Adipocyte (in vitro differentiated cells): ENCODE measurements around the gene HMGCS1.
"Not testable (repeated sequence)": the region's sequence is repeated elsewhere in the genome, so short reads cannot be mapped to it uniquely, and the experiment has no call there.

Experiments
- DNase-seq: peaks from one replicate; pipeline ENCODE4 v3.0.0-alpha.2; 2015; ENCODE audit warnings: low read depth
- H3K27me3 ChIP-seq: replicated peaks from 2 replicates; pipeline ENCODE4 v1.7.0; 2013; ENCODE audit warnings: mild to moderate bottlenecking, low read length, moderate library complexity; ENCODE audit not compliant: control insufficient read depth, insufficient read depth
- H3K36me3 ChIP-seq: 2 replicates; pipeline ENCODE4 v1.7.0; 2013; ENCODE audit warnings: low read length, mild to moderate bottlenecking, moderate library complexity; ENCODE audit not compliant: control insufficient read depth, insufficient read depth, severe bottlenecking
- H3K4me1 ChIP-seq: 2 replicates; pipeline ENCODE4 v1.7.0; 2013; ENCODE audit warnings: mild to moderate bottlenecking, low read length, moderate library complexity; ENCODE audit not compliant: control insufficient read depth, insufficient read depth
- H3K4me3 ChIP-seq: 2 replicates; pipeline ENCODE4 v1.7.0; 2013; ENCODE audit warnings: mild to moderate bottlenecking, low read length, moderate library complexity
- H3K9ac ChIP-seq: 2 replicates; pipeline ENCODE4 v1.7.0; 2013; ENCODE audit warnings: mild to moderate bottlenecking, low read length, moderate library complexity
- H3K9me3 ChIP-seq: 2 replicates; pipeline ENCODE4 v1.7.0; 2013; ENCODE audit warnings: mild to moderate bottlenecking, low read length, moderate library complexity; ENCODE audit not compliant: control insufficient read depth

HMGCS1 gene

DNA sequence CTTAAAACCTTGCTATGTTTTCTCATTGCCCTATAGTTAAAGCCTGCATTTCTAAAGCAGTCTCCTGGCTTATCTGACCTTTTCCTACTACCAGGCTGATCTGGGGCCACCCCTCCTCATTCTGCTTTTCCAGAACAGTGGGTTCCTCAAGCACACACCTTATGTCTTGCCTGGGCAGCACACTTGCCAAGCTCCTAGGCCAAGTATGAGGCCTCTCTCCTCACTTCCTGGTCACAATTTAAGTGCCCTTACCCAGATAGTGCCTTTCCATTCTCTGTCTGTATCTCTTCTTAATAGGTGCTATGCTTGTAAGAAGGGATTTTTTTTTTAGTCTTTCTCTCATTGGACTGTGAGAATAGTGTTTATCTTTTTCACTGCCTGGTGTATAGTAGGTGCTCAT lies 39.7 kb downstream of the HMGCS1 start:
- DNase-seq, result no peak
- H3K9me3 ChIP-seq, result peaks cover 3% of the 10 kb centered on the region
- H3K4me1 ChIP-seq, result no peaks in the 10 kb centered on the region
- H3K36me3 ChIP-seq, result no peaks in the 10 kb centered on the region
- H3K4me3 ChIP-seq, result no peak overlapping the region
- H3K27me3 ChIP-seq, result no peaks in the 10 kb centered on the region
- no peak overlapping the region for H3K9ac ChIP-seq

DNA sequence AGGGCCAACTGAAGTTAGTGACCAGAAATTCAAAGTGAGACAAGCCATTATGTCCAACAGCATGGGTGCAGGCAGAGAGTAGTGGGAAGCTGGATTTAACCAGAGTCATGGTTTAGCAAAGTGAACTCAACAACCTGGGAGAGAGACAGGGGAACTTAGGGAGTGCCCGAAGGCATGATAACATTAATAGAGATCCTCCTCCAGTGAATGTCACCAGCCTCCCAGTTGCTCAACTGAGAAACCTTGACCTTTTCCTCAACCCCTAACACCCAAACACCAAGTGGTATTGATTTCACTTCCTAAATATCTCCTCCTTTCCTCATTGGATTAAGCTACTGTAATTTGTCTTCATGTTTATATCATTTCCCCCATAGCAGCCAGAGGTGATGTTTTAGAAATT lies 42.6 kb downstream of the HMGCS1 start:
- Histone ChIP-seq H3K27me3 (no peaks in the 10 kb centered on the region), H3K4me3 (no peak overlapping the region), H3K4me1 (no peaks in the 10 kb centered on the region), H3K36me3 (no peaks in the 10 kb centered on the region), H3K9me3 (peaks cover 14% of the 10 kb centered on the region), H3K9ac (no peak overlapping the region)
- no peak for DNase-seq

DNA sequence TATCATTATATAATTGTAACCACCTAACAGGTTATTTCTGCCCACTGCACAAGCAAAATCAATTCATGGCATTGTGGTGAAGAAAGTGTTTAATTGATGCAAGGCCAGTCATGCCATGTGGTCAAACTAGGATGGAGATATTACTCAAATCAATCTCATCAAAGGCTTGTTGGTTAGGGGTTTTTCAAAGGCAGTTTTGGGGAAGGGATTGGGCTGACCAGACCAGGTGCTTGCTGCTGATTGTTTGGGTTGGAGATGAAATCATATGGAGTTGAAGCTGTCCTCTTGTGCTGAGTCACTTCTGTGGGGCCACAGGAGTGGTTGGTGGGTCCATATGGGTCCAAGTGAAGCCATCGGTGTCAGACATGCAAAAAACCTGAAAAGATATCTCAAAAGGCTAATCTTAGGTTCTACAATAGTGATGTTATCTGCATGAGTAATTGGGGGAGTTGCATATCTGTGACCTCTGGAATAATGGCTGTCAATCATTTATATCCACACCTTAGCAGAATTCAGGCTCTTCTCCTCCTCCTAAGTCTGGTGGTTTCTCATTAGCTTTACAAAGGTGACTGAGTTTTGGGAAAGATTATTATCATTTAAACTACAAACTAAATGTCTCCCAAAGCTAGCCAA lies 44.9 kb downstream of the HMGCS1 start:
- no peak for DNase-seq
- H3K4me3 ChIP-seq, result no peak overlapping the region

DNA sequence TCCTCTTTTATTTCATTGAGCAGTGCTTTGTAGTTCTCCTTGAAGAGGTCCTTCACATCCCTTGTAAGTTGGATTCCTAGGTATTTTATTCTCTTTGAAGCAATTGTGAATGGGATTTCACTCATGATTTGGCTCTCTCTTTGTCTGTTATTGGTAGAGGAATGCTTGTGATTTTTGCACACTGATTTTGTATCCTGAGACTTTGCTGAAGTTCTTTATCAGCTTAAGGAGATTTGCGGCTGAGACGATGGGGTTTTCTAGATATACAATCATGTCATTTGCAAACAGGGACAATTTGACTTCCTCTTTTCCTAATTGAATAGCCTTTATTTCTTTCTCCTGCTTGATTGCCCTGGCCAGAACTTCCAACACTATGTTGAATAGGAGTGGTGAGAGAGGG lies 50.9 kb downstream of the HMGCS1 start:
- H3K4me3 ChIP-seq, H3K4me1 ChIP-seq, H3K9ac ChIP-seq, H3K27me3 ChIP-seq, DNase-seq, H3K36me3 ChIP-seq: not testable (repeated sequence)
- peaks cover 13% of the 10 kb centered on the region for H3K9me3 ChIP-seq

More for the DNA sequence above, 44.9 kb downstream of the HMGCS1 start:
- H3K9me3 ChIP-seq, result peaks cover 14% of the 10 kb centered on the region
- H3K4me1 ChIP-seq, result no peaks in the 10 kb centered on the region
- H3K36me3 ChIP-seq, result no peaks in the 10 kb centered on the region
- no peak overlapping the region for H3K9ac ChIP-seq
- H3K27me3 ChIP-seq, result no peaks in the 10 kb centered on the region

DNA sequence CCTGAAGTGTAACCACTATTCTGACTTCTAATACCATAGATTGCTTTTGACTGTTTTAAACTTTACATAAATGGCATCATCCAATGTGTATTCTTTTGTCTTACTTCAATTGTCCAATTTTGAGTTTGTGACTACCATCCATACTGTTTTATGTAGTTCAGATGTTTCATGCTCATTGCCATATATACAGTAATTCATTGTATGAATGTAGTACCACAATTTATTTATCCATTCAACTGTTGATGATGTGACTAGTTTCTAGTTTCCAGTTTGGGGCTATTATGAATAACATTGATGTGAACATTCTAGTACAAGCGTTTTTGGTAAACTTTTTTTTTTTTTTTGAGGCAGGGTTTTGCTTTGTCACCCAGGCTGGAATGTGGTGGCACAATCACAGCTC lies 55.1 kb downstream of the HMGCS1 start:
- Histone ChIP-seq H3K27me3 (no peaks in the 10 kb centered on the region), H3K4me1 (no peaks in the 10 kb centered on the region), H3K9me3 (peaks cover 3% of the 10 kb centered on the region), H3K36me3 (no peaks in the 10 kb centered on the region), H3K4me3 (no peak overlapping the region), H3K9ac (no peak overlapping the region)
- DNase-seq, result no peak

DNA sequence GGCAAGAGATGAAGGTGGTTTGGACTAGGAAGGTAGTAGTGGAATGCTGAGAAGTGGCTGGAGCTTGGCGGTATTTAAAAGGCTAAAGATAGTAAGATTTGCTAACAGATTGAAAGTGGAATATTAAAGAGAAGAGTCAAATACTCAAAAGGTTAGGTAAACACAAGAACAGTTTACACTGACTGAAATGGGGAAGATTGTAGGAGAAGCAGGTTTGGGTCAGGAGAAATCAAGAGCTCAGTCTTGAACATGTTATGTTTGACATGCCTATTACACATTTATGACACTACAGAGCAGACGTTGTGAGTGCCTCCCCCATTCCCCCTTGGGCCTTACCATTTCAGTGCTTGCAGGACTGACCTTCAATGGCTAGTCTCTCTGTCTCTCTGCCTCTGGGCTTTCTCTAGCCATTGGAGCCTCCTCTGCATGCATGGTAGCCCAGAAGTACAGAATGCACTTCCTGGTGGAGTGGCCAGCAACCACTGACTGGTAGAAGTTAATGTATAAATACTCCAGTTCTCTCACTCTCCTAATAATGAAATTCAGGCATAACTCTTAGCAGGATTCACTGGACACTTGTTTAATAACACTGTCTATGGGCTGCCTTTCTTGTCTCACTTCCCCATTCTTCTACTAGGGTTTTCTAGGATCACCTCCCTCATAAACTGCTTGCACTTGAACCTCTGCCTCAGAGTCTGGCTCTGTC lies 56.8 kb downstream of the HMGCS1 start:
- Histone ChIP-seq H3K9me3 (peaks cover 3% of the 10 kb centered on the region), H3K27me3 (no peaks in the 10 kb centered on the region), H3K4me3 (no peak overlapping the region), H3K36me3 (no peaks in the 10 kb centered on the region), H3K4me1 (peaks cover 7% of the 10 kb centered on the region), H3K9ac (no peak overlapping the region)
- no peak for DNase-seq

DNA sequence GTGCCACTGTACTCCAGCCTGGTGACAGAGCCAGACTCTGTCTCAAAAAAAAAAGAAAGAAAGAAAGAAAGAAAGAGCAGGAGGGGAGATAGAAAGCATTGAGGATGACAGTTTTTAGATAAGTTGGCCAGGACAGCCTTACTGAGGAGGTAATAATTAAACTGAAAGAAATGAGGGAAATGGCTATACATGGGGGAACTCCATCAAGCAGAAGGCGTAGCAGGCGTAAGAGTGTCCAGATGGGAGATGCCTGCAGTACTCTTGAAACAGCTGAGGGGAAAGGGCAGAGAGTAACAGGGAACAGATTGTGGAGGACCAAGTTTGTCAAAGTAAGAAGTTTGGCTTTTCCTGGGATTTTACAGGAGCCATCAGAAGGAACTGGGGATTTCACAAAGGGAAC lies 57.5 kb downstream of the HMGCS1 start:
- Histone ChIP-seq H3K9me3 (peaks cover 3% of the 10 kb centered on the region), H3K4me1 (peaks cover 9% of the 10 kb centered on the region), H3K9ac (no peak overlapping the region), H3K36me3 (no peaks in the 10 kb centered on the region), H3K4me3 (no peak overlapping the region), H3K27me3 (no peaks in the 10 kb centered on the region)
- DNase-seq, result no peak

DNA sequence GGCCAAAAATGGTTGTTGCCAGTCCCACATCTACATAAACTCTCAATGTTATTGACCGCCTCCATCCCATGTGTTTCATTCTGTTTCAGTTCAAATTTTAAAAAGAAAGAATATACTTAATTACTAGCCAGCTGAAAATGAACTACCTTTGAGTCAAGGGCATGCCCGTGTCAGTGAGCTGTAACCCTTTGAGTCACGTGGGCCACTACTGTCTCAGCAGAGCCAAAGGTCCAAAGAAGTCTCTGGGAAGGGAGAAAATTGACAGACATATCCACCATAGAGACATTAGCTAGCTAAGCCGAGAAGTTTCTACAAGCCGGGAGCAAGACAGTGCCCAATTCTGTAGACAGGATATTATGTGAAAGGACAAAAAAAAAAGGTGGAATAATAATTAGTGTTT lies 61.5 kb downstream of the HMGCS1 start:
- Histone ChIP-seq H3K9ac (no peak overlapping the region), H3K4me1 (peaks cover 23% of the 10 kb centered on the region), H3K36me3 (no peaks in the 10 kb centered on the region), H3K9me3 (no peaks in the 10 kb centered on the region), H3K27me3 (no peaks in the 10 kb centered on the region), H3K4me3 (no peak overlapping the region)
- no peak for DNase-seq

DNA sequence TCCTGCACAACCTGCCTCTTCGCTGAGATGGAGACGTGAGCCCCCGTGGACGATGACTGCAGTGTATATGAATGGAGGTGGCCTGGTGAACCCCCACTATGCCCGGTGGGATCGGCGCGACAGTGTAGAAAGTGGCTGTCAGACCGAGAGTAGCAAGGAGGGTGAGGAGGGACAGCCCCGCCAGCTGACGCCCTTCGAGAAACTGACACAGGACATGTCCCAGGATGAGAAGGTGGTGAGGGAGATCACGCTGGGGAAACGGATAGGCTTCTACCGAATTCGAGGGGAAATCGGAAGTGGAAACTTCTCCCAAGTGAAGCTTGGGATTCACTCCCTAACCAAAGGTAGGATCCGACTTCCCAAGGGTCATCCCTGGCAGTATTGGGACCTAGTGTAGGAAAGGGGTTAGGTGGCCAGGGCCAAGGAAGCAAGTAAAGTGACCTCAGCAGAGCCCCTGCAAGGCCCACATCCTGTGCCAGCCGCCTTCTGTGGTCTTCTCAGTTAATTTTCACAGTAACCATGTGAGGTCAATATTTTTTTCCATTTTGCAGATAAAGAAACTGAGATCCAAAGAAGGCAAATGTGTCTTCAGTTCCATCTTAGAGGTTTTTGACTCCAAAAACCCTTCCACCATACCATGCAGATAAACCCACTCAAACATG lies 67.4 kb downstream of the HMGCS1 start:
- DNase-seq, result no peak
- Histone ChIP-seq H3K9ac (no peak overlapping the region), H3K36me3 (no peaks in the 10 kb centered on the region), H3K27me3 (no peaks in the 10 kb centered on the region), H3K9me3 (no peaks in the 10 kb centered on the region), H3K4me3 (no peak overlapping the region), H3K4me1 (peaks cover 14% of the 10 kb centered on the region)

DNA sequence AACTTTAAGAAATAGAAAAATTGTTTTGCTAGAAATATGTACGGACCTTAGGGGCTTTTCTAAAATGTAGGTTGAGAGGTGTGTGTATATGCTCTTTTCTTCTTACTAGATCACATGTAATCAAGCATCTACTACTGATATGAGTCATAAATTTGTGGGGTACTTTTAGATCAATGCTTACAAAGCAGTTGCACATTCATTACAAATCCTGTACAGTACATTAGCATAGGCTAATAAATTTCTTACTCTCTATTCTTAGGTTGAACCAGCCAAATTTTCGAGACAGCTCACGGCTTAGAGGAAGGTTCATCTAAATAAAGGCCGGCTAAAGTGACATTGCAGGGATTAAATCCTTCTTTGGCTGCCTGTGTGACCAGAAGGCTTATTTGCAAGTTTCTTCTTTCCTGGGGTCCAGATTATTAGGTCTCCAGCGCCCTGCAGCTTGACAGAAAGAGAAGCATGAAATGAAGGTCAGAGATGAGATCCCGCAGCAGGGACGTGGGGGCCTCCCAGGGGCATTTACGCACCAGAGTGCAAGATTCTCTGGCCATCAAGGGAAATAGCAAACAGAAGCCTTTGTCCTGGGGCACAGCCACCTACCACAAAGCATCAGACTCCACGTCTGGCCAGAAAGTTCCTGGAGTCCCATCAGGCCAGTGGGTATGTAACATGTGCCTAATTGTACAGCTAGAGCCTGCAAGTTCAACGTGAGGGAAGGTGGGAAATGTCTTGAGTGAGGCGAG lies 68.2 kb downstream of the HMGCS1 start:
- Histone ChIP-seq H3K27me3 (no peaks in the 10 kb centered on the region), H3K4me1 (peaks cover 12% of the 10 kb centered on the region), H3K36me3 (no peaks in the 10 kb centered on the region), H3K4me3 (no peak overlapping the region), H3K9ac (no peak overlapping the region), H3K9me3 (no peaks in the 10 kb centered on the region)
- DNase-seq, result no peak

DNA sequence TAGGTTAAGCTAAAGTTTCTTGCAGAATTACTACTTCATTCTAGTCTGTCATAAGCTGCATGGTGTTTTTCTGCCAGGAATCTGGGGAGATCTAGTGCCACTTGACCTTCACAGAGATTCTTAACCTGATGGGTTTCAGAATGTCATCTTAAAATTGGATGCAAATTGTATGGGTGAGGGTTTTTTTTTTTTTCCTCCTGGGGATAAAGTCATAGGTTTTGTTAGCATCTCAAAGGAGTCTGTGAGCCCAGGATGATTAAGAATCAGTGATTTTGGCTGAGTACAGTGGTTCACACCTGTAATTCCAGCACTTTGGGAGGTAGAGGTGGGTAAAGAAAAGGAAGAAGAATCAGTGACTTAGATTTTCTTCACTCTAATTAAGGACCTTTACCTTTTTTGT lies 69.9 kb downstream of the HMGCS1 start:
- no peak for DNase-seq
- Histone ChIP-seq H3K36me3 (no peaks in the 10 kb centered on the region), H3K27me3 (no peaks in the 10 kb centered on the region), H3K9me3 (no peaks in the 10 kb centered on the region), H3K4me3 (no peak overlapping the region), H3K4me1 (peaks cover 9% of the 10 kb centered on the region), H3K9ac (no peak overlapping the region)
